HG03175 (cell line): ENCODE measurements around the gene BNC2.

ENCODE experiments used
- ATAC-seq: cut with Tn5 transposase; IDR thresholded peaks from one replicate; pipeline ENCODE4 v1.9.1; 2021; ENCODE audit warnings: mild to moderate bottlenecking, moderate library complexity; ENCODE audit not compliant: unreplicated experiment

The BNC2 gene

GRCh38 chr9:16429671-16430070, 440.8 kb downstream of the BNC2 start:
- no peak for ATAC-seq

DNA sequence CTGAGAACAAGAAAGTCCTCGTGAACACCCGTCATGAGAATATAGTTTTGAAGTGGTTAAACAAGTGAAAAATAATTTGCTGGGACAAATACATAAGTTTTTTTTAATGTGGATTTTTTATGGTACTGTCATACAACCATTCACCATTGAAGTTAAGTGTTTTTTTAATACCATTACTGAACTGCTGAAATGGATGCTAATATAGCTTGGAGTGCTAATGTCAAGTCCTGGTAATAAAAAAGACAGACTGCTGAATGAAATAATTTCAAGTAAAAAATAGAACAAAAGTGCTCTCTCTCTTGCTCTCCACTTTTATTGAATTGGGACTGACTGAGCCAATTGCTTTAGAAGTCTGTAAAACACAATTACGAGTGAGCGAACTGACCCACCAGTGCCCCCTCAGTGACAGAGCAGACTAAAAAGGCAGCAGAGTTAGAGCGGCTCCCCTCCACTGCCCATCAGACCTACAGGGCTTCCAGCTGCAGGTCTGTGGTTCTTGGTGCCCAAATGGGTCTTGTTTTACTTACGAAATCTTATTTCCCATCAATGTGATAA, 442.5 kb downstream of the BNC2 start:
- no peak for ATAC-seq

GRCh38 chr9:16426716-16427115, 443.8 kb downstream of the BNC2 start:
- no peak for ATAC-seq

DNA sequence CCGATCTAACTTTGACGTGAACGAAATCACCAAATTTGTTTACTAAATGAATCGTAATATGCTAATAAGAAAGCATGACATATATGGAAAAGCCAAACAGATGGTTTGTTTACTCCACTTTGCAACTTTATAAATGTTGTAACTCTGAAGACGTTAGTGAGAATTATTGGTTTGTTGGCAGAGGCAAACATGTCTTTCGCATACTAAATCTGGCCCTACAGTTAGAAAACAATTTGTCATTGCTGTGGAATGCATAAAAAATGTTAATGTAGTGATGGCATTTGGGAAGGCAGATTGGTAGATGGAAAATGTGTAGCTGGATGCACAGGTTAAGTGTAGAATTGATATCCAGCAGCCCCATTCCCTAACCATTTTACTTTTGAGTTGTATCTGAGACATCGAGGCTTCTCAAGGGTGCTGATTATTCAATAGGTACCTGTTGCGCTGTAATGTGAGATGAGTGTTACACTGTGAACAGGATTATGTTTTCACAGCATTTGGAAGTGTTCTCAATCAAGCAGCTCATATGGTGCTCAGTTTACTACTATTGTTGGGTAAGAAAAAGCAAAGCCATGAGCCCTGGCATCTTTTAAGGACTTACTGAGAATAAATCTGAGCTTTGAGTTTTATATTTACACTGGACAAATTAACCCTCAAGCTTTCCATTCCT, 444.8 kb downstream of the BNC2 start:
- ATAC-seq = no peak

- no peak for ATAC-seq
These were observed 448.4 kb downstream of the BNC2 start for GRCh38 chr9:16422114-16422513.

GRCh38 chr9:16421532-16421931, 448.9 kb downstream of the BNC2 start:
- no peak for ATAC-seq

DNA sequence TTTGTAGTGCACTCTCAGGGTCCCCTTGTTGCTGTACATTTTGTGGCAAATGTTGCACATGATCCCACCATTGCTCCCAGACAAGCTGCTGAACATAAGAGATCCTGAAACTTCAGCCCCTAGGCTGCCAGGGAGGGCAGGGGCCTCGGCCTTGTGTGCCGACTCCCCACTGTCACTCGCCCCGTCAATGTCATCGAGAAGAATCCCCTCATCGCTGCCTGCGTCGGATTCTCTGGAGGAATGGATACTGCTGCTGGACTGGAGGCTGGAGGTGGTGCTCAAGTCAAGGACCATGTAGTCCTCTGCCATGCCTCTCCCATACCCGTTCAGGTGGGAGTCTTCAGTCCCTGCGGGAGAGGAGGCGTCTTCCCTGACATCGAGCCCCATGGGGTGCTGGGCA, 451.3 kb downstream of the BNC2 start:
- no peak for ATAC-seq

GRCh38 chr9:16418721-16419120, 451.7 kb downstream of the BNC2 start:
- ATAC-seq = no peak

GRCh38 chr9:16417749-16418148, 452.7 kb downstream of the BNC2 start:
- no peak for ATAC-seq

- no peak for ATAC-seq
These were observed 453.3 kb downstream of the BNC2 start for GRCh38 chr9:16417161-16417560.

- ATAC-seq = no peak
These were observed 456.0 kb downstream of the BNC2 start for GRCh38 chr9:16414451-16414850.

DNA sequence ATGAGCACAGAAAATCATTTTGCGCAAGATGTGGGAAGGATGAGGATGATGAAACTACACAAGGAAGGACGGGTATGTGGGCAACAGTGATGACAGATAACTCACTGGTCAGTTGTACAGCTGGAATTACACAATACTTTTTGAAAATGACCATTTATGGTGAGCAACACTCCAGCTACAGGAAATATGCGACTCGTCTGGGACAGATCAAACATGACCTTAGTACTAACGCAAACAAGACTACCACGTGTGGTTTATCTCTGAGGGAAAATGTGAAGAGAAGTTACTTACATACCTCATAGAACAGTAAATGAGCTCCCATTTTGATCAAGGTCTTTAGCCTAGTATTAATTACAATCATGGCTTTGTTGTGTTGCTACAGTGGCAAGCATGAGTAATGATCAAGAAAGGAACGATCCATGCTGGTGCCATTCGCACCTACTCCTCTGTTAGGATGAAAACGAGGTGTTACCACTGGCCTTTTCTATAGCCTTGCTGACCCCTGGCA, 456.9 kb downstream of the BNC2 start:
- no peak for ATAC-seq

DNA sequence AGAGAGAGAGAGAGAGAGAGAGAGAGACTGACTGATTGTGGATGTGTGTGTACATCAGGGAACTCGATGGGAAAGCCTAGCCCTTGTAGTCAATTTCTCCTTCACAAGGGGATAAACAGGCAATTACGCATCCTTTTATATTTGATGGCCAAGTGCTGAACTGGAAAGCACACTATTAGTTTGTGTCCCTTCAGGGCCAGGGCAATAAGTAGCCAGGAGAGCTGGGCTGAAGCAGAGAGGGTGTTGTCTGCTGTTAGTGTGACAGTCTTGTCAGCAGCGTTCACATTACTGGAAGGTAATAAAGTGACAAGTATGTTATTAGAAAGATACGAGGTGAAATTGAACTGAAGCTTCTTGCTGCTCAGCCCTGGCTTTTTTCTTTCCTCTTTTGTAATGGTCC, 457.7 kb downstream of the BNC2 start:
- no peak for ATAC-seq

- no peak for ATAC-seq
These were observed 459.2 kb downstream of the BNC2 start for GRCh38 chr9:16411311-16411710.

GRCh38 chr9:16410601-16411280, 459.7 kb downstream of the BNC2 start:
- ATAC-seq = no peak

DNA sequence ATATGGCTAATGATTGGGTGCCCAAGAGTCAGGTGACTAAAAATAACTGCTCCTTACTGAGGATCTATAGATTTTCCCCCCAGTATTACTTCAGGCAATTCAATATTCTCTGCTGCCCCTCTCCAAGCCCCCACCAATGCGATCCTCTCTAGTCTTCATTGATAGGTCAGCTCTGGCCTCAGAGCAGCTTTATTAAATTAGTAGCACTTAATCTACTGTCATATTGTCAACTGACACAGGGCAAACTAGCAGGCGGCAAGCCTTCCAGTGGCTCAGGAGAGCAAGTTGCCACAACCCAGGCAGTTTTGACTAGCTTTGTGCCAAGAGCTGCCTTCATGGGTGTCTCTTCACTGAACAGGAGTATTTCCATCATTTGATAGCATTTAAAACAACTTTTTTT, 462.9 kb downstream of the BNC2 start:
- no peak for ATAC-seq

DNA sequence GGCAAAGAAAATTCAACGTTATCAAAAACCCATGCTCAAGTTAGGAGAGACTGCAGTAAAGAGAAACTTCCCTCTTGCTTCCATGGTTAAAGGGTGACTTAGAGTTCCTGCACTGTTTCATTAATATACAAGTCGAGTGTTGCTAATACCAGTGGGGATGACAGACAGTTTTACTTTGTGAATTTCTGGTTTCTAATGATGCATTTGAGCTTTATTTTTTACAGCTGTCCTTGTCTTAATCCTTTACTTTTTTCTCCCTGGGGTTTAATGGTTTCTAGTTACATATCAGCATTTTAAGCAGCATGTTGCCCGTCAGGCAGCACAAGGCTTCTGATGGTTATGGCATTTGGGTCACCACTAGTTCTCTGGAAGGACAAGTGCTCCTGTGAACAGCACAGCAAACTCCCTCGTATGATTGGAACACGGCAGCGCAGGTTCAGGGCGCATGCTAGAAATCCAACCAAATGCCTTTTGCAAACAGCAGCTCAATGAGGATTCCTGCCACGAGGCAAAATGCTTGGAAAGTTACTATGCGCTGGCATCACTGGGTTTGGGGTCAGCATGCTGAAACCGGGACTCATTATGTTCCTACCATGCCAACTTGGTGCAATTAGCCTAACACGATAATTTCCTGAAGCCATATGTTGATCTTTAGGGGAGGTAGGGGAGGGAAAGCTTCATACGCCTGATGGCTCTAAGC, 463.8 kb downstream of the BNC2 start:
- no peak for ATAC-seq

GRCh38 chr9:16405421-16405820, 465.0 kb downstream of the BNC2 start:
- no peak for ATAC-seq

GRCh38 chr9:16401701-16402100, 468.8 kb downstream of the BNC2 start:
- ATAC-seq = no peak

DNA sequence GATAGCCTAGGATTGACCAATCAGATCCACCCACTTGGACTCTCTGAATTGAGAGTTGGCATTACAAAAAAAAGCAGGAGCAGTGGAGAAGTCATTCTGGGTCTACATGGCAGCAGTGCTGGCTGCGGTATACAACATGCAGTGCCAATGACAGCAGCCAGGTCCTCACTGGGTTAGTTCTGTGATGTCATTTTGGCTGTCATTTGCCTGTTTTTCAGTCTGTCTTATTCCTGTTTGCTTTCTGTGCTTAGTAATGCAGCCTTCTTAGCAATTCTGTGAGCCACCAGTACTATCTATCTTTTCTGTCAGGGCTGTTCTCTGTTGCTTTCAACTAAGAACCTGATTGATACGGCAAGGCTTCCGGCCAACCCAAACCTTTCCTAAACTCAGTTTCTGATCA, 471.8 kb downstream of the BNC2 start:
- no peak for ATAC-seq

DNA sequence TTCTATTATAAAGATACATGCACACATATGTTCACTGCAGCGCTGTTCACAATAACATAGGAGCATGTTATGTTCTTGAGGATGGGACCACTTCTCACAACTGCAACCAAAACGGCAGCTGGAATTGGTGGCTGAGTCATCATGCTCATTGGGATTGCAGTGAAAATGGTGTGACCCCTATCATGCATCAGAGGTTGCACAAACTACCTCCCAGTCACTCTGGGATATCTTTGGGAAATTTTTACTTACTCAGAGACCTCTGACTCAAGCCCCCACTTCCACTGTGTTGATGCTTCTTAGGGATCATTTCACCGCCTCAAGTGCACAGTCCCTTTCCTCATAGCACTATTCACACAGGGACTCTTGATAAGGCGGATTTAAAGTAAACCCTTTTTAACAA, 474.1 kb downstream of the BNC2 start:
- ATAC-seq = no peak

GRCh38 chr9:16391369-16391768, 479.1 kb downstream of the BNC2 start:
- no peak for ATAC-seq
